Inferior parietal cortex (tissue), 1 donor: ENCODE data around the gene PDE10A.
"Not testable (repeated sequence)": the region's sequence is repeated elsewhere in the genome, so short reads cannot be mapped to it uniquely, and the experiment has no call there.

Experiments used
- DNase-seq: peaks from one replicate; pipeline ENCODE4 v3.0.0-alpha.2; 2016; ENCODE audit errors: extremely low spot score

Gene PDE10A

GRCh38 chr6:165587206-165587605, 75.8 kb downstream of the PDE10A start:
- DNase-seq, result no peak

- no peak for DNase-seq
Observed at GRCh38 chr6:165586706-165587105, 76.3 kb downstream of the PDE10A start.

DNA sequence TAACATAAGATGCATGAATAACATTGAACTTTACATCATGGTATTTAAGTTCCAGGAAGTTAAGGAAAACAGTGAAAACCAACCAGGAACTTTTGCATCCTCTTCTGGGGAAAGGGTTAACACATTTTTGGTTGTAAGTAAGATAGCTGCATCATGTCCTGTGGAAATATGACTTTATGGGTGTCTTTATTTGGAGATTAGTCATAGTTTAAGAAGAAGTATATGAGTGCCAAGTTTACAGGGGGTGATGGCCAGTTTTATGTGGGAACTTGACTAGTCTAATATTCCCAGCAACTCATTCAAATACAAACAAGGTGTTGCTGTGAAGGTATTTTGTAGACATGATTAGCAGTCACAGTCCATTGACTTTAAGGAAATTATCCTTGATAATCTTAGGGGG, 78.0 kb downstream of the PDE10A start:
- DNase-seq, result no peak

- no peak for DNase-seq
Observed at GRCh38 chr6:165584541-165584940, 78.5 kb downstream of the PDE10A start.

- no peak for DNase-seq
Observed at GRCh38 chr6:165581678-165582077, 81.4 kb downstream of the PDE10A start.

DNA sequence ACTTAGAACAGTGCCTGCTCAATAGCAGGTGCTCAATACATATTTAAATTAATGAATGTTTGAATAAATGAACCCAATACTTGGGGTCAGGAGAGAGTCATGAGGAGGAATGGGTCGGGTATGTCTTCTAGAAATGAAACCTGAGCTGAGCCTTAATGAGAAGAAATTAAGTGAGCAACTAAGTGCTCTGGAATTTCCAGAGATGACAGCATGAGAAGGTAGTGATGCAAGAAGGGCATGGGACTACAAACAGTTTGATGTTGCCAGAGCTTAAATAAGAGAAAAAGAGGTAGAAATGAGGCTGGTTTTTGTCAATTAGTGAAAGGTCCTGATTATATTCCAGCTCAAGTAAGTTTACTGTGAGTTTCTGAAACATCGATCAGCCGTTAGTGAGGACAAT, 82.9 kb downstream of the PDE10A start:
- no peak for DNase-seq

DNA sequence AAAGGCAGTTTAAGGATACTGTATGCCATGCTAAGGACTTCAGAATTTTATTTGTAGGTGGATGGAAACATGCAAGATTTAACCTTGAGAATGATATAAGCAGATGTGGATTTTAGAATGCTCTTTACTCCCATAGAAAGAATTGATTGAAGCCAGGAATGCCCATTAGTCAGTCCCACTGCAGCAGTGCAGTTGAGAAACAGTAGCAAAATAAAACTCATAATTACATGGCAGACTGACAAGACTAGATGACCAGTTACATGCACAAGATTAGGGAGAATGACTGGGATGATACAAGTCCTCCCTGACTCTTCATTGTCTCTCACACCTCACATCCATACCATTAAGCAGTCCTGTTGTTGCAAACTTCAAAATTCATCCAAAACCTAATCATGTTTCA, 83.9 kb downstream of the PDE10A start:
- DNase-seq, result no peak

- no peak for DNase-seq
Observed at GRCh38 chr6:165577556-165577955, 85.5 kb downstream of the PDE10A start.

- DNase-seq, result no peak
Observed at GRCh38 chr6:165575158-165575549, 87.9 kb downstream of the PDE10A start.

GRCh38 chr6:165574220-165575157, 88.6 kb downstream of the PDE10A start:
- DNase-seq, result no peak

GRCh38 chr6:165573671-165574070, 89.4 kb downstream of the PDE10A start:
- no peak for DNase-seq

DNA sequence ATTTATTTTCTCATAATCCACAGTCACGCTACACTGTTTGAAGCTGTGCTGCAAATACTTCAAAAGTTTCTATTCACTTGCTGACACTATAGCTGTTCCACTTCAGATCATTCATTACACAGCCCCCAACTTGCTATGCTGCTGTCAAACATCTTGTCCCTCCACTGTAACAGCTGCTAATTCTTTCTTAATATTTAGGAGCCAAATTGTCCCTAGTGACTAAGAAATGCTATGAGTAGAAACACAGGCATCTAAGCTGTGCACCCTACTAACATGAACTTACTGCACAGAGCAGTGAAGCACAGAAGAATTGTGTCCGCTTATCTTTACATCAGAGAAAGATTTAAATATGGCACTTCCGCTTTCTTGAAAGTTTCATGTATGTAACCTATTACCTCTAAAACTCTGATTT, 91.3 kb downstream of the PDE10A start:
- no peak for DNase-seq

DNA sequence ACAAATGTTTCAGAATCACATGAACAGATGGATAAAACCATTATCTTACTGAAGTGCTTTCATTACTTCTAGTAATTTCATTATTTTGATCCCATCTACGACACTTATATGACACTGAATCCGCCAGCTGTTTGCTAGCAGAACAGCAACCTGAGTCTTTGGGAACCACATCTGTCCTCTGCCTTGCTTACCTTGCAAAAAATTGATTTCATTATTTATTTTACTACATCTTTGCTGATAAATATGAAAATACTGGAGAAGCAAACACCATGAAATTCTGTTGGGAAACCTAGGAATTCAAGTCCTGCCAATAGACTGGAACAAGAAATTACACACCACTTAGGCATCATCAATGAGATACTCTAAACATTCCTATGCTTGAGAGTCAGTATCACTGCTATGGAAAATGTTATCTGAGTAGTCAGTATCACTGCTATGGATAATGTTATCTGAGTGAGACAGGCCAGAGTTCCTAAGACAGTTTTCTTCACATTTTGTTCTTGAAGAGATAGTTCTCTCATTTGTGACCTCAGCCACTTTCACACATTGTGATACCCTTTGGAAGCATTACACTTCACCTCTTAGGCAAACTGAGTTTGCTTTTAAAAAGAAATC, 91.9 kb downstream of the PDE10A start:
- DNase-seq, result no peak

DNA sequence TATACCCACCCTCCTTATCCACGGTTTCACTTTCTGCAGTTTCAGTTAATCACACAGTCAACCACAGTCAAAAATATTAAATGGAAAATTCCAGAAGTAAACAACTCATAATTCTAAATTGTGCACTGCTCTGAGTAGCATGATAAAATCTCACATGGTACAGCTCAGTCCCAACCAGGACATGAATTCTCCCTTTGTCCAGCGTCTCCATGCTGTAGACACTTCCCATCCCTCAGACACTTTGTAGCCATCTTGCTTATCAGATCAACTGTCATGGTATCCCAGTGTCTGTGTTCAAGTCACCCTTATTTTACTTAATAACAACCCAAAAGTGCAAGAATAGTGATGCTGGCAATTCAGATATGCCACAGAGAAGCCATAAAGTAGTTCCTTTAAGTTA, 94.7 kb downstream of the PDE10A start:
- DNase-seq, result no peak

DNA sequence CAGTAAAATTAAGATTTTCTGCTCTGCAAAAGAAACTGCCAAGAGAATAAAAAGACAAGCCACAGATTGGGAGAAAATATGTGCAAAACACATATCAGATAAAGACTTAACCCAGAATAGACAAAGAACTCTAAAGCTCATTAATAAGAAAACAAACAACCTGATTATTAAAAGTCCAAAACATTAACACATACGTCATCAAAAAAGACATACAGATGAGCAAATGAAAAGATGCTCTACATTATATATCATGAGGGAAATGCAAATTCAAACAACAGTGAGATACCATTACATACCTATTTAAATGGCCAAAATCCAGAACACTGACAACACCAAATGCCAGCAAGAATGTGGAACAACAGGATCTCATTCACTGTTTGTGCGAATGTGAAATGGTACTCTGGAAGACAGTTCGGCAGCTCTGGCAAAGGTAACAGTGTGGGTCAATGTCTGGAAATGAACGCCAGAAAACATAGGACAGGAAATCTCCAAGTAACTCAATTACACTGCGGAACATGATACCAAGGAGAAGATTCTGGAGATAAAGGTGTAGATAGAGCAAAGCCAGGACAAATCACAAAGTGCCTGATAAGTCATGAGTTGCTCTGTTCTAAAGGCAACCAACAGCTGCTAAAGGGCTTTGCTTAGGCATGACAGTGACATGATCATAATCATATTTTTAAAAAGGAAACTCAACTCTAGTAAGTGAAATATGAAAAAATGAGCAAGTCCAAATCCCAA, 96.8 kb downstream of the PDE10A start:
- no peak for DNase-seq

GRCh38 chr6:165562421-165563090, 100.5 kb downstream of the PDE10A start:
- no peak for DNase-seq

- DNase-seq, result no peak
Observed at GRCh38 chr6:165559632-165560031, 103.4 kb downstream of the PDE10A start.

DNA sequence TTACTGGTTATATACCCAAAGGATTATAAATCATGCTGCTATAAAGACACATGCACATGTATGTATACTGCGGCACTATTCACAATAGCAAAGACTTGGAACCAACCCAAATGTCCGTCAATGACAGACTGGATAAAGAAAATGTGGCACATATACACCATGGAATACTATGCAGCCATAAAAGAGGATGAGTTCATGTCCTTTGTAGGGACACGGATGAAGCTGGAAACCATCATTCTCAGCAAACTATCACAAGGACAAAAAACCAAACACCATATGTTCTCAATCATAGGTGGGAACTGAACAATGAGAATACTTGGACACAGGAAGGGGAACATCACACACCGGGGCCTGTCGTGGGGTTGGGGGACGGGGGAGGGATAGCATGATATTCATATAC, 104.9 kb downstream of the PDE10A start:
- not testable (repeated sequence) for DNase-seq

GRCh38 chr6:165557674-165558073, 105.4 kb downstream of the PDE10A start:
- no peak for DNase-seq

- DNase-seq, result no peak
Observed at GRCh38 chr6:165556116-165556843, 106.8 kb downstream of the PDE10A start.

DNA sequence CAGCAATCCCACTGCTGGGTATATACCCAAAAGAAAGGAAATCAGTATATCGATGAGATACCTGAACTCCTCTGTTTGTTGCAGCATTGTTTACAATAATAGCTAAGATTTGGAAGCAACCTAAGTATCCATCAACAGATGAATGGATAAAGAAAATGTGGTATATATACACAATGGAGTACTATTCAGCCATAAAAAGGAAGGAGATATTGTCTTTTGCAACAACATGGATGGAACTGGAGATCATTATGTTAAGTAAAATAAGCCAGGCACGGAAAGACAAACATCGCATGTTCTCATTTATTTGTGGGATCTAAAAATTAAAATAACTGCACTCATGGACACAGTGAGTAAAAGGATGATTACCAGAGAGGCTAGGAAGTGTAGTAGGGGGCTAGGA, 108.4 kb downstream of the PDE10A start:
- not testable (repeated sequence) for DNase-seq
